Fibroblast of lung (primary cell): Measurements from ENCODE around the gene NATD1.

ENCODE experiments used
- CTCF ChIP-seq, 2 donors: IDR thresholded peaks in 1 of 2; conservative IDR thresholded peaks in 1 of 2; 1 replicate in 1 of 2; 2 replicates in 1 of 2; pipeline ENCODE4 v1.5.1; 2011 to 2012; ENCODE audit warnings: low read length in 2 of 2, control low read depth in 1 of 2, inconsistent platforms in 1 of 2, low read depth in 1 of 2, mild to moderate bottlenecking in 1 of 2
- EZH2 ChIP-seq: IDR thresholded peaks from 2 replicates; pipeline ENCODE4 v1.5.1; 2012; ENCODE audit warnings: low read length, control low read depth, mild to moderate bottlenecking; ENCODE audit errors: missing control alignments

GRCh38 chr17:21198411-21198810 lies 54.8 kb downstream of the NATD1 start:
- no peak for TF ChIP-seq CTCF (conservative IDR thresholded peaks at IDR 0.05 in 1 of 2, IDR thresholded peaks at IDR 0.05 in 1 of 2; ENCODE audit: low read depth in 1 of 2, low read length in 2 of 2)
- TF ChIP-seq EZH2: no peak
